ENCODE results near the gene ADGRL1.

GRCh38 chr19:14164082-14164481, 41.9 kb downstream of the ADGRL1 start:
- TF ChIP-seq, protein P1, sequence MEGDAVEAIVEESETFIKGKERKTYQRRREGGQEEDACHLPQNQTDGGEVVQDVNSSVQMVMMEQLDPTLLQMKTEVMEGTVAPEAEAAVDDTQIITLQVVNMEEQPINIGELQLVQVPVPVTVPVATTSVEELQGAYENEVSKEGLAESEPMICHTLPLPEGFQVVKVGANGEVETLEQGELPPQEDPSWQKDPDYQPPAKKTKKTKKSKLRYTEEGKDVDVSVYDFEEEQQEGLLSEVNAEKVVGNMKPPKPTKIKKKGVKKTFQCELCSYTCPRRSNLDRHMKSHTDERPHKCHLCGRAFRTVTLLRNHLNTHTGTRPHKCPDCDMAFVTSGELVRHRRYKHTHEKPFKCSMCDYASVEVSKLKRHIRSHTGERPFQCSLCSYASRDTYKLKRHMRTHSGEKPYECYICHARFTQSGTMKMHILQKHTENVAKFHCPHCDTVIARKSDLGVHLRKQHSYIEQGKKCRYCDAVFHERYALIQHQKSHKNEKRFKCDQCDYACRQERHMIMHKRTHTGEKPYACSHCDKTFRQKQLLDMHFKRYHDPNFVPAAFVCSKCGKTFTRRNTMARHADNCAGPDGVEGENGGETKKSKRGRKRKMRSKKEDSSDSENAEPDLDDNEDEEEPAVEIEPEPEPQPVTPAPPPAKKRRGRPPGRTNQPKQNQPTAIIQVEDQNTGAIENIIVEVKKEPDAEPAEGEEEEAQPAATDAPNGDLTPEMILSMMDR (conservative IDR thresholded peaks at IDR 0.05; ENCODE audit: low read length): no peak
- TF ChIP-seq EZH2phosphoT487 (IDR thresholded peaks at IDR 0.05; ENCODE audit: borderline replicate concordance, low read depth, low read length): no peak

All from OCI-LY7 (cell line).